GM12891 (cell line): ENCODE results near the gene CATSPER2. TPM values are rescaled to one million over a fixed set of nuclear protein-coding genes. Genes with fewer than 3 reads are reported as not detected.
A peak's percentile ranks its signal among the peaks of the same experiment; 100 is the strongest.
"Not testable (repeated sequence)": the region's sequence is repeated elsewhere in the genome, so short reads cannot be mapped to it uniquely, and the experiment has no call there.

Experiments
- DNase-seq: peaks from one replicate; pipeline ENCODE4 v3.0.0; 2011; ENCODE audit warnings: low spot score; ENCODE audit not compliant: insufficient read length
- FAIRE-seq: peaks from 2 replicates; lab custom pipeline; 2011; peaks lifted over from hg19 to GRCh38; lab: Jason Lieb, UNC
- PAX5 ChIP-seq: IDR thresholded peaks from 2 replicates; pipeline ENCODE4 v1.6.1; 2011; ENCODE audit warnings: low read length, moderate library complexity, mild to moderate bottlenecking; ENCODE audit not compliant: insufficient read depth, severe bottlenecking
- POLR2A ChIP-seq: IDR thresholded peaks from 2 replicates; pipeline ENCODE4 v1.6.1; 2011; ENCODE audit warnings: low read depth, low read length, control low read depth
- POLR2AphosphoS5 ChIP-seq: IDR thresholded peaks from 2 replicates; pipeline ENCODE4 v1.6.1; 2011; ENCODE audit warnings: low read depth, low read length, control low read depth
- POU2F2 ChIP-seq: IDR thresholded peaks from 2 replicates; pipeline ENCODE4 v1.6.1; 2011; ENCODE audit warnings: low read depth, mild to moderate bottlenecking, control low read depth, low read length, moderate library complexity
- SPI1 ChIP-seq: IDR thresholded peaks from 2 replicates; pipeline ENCODE4 v1.6.1; 2011; ENCODE audit warnings: low read depth, low read length, control low read depth
- TAF1 ChIP-seq: IDR thresholded peaks from 2 replicates; pipeline ENCODE4 v1.6.1; 2011; ENCODE audit warnings: low read depth, low read length, control low read depth
- polyA plus RNA-seq: library from polyadenylated mRNA; unstranded; fragments of >200 nt; gene quantifications from one replicate; pipeline ENCODE4 v1.2.1, GENCODE V29; 2012; ENCODE audit warnings: low read depth, missing spikeins, inconsistent platforms; ENCODE audit not compliant: missing spikeins

CATSPER2 gene
- polyA plus RNA-seq, result 2.8 TPM

DNA sequence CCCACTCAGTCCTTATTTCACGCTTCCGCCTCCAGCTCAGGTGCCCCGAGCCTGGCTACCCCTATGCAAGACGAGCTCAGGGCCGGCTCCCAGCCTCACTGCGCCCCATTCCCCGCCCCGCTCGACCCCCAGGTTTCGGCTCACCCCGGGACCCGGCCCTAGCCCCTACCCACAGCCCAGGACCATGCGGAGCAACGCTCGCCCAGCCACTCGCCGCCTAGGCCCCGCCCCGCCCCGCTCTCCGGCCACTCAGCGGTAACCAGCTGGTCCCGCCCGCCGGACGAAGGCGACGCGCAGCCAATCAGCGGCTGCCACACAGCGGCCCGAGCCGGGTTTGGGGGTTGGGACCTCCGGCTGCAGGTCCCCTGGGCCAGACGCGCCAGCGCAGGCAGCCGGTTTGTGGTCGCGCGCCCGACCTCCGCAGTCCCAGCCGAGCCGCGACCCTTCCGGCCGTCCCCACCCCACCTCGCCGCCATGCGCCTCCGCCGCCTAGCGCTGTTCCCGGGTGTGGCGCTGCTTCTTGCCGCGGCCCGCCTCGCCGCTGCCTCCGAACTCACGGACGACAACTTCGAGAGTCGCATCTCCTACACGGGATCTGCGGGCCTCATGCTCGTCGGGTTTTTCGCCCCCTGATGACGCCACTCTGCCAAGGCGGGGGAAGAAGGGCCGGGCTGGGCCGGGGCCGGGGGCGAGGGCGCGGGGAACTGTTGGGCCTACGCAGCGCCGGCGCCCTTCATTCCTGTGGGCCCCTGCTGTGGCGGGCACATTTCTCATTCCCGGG lies at the start of gene CATSPER2:
Gene CATSPER2 (minus strand): TSS at position 196 of the 781 bp plus-strand sequence. CDS start 783 bp downstream, outside the sequence.
- TF ChIP-seq SPI1 (no peak), POU2F2 (no peak), POLR2A (no peak), PAX5 (no peak), TAF1 (no peak), POLR2AphosphoS5 (no peak)
- DNase-seq, result no peak
- peak; percentile 33 for FAIRE-seq

DNA sequence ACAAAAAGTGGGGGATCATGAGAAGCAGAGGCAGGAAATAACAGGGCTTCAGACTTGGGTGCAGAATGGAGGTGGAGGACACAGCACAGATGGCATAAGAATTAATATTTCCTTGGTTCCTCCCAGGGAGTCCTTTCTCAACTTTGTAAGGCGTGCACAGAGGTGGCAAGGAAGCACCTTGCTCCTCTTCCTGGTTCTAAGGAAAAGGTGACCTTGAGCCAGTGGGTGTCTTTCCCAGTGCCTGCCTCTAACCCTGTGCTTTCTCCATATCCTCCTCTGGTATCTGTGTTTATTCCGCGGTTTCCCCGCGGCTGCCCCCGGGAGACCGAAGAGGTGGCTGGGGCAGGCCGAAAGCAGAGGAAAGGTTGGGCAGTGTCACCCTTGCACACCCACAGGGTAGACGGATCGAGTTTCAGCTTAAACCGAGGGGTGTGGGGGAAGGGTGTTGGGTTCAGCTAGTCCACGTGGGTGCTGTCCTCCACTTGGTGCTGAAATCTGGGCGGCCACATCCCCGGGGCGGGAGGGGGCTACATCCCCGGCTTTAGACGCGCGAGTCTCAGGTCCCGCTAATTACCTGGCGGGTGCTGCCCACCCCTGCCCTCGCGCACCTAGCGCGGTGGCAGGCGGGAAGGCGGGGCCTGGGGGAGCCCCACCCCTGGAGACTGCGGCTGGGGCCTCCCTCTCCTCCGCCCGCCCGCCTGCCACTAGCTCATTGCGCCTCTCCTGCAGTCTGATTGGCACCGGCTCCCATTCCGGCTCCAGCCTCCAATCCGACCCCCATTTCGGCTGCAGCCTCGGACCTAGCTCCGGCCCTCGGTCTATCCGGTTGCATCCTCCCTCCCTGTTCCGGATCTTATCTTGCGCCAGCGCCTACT lies 44.7 kb upstream of the CATSPER2 start, which contains the start of gene CKMT1A:
Gene CKMT1A (plus strand): TSS at position 712 of the 875 bp plus-strand sequence. CDS start 192 bp downstream, outside the sequence.
- FAIRE-seq, result not testable (repeated sequence)

DNA sequence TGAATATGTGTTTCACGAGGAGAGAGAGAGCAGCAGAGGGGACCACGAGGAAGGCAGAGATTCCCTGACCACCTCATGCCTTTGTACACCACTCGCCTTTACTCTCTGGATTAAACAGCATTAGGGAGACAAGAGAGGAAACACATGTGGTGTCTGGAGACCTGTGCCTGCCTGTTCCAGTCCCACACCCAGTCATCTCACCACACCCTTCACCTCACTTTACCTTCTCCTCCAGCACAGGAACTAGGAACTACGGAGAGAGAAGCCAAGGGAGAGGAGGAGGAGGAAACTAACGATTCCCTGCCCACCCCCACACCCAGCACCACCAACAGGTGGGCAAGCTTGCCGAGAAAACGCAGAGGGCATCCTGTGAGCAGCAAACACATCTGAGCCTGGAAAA lies 44.0 kb upstream of the CATSPER2 start:
- not testable (repeated sequence) for DNase-seq, FAIRE-seq

More for the DNA sequence above, 44.7 kb upstream of the CATSPER2 start, which contains the start of gene CKMT1A:
- not testable (repeated sequence) for DNase-seq

DNA sequence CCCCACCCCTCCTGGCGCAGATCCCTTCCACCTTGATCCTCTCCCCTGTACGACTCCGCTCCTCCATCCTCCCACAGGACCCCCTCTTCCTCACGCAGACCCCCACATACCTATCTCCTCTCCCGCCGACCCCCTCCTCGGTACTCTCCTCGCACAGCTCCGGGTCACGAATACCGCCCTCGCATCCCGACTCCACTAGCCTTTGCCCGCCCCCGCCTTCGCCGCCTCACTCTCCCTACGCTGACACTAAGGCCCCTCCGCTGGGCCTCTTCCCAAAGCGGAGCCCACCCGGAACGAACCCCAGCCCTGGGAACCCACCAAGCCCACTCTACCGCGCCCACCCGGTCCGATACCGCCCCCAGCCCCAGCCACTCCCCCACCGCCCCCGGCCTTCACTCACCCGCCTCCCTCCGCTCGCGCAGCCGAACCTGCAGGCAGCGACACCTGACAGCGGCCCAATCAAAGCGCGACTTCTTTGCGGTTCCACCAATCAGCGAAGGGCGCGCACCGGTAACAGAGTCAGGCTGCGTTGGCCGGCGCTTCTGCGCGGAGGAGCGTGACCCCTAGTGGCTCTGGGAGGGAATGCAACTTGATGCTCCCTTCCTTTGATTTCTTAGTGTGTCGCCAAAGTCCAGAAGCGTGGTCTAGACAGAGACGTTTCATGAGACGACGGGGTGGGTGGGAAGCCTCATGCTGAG lies 41.1 kb upstream of the CATSPER2 start:
- FAIRE-seq, result peak; percentile 100
- not testable (repeated sequence) for DNase-seq

DNA sequence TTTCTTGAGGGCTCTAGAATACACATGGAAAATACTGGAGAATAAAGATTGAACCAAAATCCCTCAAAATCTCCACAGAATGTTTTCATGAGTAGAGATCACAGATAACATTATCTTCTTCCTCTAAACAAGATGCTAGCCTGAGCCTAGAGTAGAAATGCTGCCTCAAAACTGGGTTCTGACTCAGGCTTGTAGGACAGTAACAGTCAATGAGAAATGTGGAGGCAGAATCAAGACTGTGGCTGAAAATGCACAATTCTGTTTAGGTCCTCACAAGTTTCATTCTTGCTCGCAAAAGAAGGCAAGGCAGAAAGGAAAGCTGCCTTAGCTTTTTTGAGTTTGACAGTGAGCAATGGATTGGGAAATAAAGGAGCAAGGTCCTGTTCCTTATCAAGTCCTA lies 25.5 kb upstream of the CATSPER2 start:
- not testable (repeated sequence) for DNase-seq
- FAIRE-seq, result peak; percentile 59

DNA sequence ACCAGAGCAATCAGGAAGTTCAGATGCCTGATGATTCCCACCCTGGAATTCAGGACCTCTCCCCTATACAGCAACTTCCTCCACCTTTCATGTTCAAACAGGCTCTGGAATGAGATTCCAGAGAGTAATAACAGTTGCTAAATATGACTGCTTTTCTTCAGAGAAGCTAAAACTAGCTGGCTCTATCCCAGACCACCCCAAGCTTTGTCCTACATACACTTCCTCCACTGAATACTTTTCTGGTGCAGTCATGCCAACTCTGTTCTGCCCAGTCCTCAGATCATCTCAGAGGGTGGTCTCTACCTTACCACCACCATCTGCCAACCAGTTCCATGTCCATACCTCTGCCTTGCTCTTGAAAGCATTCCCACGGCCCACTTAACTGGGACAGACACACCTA lies 17.5 kb upstream of the CATSPER2 start:
- not testable (repeated sequence) for DNase-seq, FAIRE-seq

DNA sequence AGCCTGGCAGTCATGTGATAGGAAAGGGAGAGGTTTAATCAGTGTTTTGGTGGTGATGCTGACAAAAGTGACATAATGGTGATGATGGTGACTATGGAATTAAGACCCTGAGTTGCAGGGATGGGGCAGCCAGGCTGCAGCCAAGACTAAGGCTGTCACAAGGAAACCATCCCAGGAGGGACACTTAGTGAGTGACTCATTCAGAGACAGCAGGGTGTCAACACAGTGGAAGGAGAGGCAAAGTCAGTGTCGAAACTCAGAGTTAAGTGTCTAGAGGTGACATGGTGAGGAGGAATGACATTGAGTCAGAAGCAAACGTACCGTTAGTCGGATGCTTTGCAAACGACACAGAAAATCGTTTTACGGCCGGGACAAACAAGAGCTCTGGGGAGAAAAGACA lies 14.7 kb upstream of the CATSPER2 start:
- DNase-seq, result not testable (repeated sequence)
- FAIRE-seq, result peak; percentile 63

DNA sequence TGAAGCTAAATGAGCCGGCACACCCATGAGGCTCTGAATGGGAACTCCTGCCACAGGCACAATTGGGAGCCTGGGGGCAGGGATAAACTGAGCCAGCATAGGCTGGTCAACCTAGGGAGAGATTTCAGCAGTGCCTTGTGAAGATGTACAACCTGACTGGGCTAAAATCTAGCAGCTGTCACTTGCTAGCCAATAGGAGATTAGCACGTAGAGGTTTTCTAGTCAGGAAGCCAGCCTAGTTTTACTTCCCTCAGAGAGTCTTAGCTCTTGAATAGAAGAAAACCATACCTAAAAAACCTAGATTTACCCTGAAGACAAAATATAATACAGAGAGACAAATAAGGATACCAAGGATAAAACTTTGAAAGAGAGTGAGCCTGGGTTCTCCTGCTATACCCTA lies 13.6 kb upstream of the CATSPER2 start:
- peak; percentile 71 for FAIRE-seq
- DNase-seq, result not testable (repeated sequence)

DNA sequence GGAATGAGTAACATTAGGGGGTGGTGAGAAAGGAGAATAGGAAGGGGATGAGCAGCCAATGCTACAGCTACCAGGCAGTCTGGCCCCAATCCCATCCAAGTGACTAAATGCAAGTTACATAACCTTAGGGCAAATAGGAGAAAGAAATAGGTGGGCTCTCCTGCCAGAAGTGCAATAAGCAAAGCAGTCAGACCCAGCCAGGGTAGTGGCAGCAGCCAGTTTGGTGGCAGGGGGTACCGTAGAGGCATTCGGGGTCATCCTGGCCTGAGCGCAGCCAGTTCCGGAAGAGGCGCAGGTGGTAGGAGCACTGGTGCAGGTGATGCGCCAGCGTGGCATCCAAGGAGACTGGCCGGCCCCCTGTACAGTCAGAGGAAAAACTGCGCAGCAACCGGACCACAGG lies 11.1 kb upstream of the CATSPER2 start:
- FAIRE-seq, DNase-seq: not testable (repeated sequence)

DNA sequence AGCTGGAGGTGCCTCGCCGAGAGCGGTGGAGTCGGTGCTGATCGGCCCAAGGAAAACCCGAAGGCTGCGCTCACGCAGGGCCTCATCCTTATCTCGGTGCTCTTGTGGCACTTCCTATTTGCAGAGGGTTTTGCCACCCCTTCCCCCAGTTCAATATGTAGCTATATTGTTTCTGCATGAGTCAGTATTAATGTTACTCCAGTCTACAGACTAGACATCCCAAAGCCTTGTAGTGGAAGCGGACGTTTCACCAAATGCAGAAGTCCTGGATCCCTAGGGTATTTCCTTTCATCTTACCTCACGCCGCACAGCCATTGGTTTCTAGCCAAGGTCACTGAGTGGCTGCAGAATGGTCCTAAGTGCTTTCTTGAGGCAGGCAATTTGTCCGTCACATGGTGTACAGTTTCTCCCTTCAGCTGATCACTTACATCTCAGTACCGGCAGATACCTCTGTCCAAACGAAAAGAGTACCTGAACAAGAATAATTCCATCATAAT lies 834 bp upstream of the CATSPER2 start:
- not testable (repeated sequence) for DNase-seq
- FAIRE-seq, result peak; percentile 78

DNA sequence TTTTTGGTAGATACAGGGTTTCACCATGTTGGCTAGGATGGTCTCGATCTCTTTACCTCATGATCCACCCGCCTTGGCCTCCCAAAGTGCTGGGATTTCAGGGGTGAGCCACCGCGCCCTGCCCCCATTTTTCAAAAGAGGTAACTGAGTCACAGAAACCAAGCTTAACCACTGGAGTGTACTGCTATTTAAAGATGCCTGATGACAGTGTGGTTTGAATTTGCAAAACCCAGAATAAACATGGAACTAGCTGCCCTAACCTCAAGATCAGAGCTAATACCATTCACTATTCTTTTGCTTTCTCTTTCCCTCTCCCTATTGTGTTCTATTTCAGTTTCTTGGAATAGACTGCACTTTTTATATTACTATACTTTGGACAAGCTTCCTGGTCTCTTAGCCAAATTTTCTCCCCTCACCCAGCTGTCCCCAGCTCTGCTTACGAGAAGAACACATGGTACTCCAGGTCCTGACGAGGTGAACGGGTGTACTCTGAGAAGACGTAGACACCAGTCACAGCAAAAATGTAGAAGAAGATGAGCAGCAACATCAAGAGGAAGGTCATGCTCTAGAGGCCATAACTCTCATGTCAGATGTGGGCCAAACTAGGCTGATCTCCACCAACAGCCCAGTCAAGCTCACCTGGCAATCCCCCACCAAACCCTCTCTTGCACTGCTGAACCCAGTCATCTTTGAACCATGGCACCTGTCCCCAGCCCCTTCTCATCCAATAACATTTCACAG lies 10.0 kb downstream of the CATSPER2 start:
- DNase-seq, result not testable (repeated sequence)
- FAIRE-seq, result peak; percentile 31

DNA sequence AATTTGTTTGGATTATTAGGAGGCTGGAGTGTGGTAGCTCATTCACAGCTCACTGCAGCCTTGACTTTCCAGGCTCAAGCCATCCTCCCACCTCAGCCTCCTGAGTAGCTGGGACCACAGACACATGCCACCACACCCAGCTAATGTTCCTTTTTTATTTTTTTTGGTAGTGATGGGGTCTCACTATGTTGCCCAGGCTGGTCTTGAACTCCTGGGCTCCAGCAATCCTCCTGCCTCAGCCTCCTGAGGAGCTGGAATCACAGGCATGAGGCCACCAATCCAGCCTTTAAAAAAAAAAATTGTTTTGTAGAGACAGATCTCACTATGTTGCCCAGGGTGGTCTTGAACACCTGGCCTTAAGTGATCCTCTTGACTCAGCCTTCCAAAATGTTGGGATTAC lies 21.7 kb downstream of the CATSPER2 start:
- not testable (repeated sequence) for DNase-seq, FAIRE-seq
